Dendritic cell treated with granulocyte-macrophage colony-stimulating factor and Interleukin-4, amounts not matched to agents 40 ng/mL and 50 ng/mL, for 4 days (primary cell): Measurements from ENCODE around the gene ACACA.
"Not testable (repeated sequence)": the region's sequence is repeated elsewhere in the genome, so short reads cannot be mapped to it uniquely, and the experiment has no call there.

ENCODE experiments used
- H3K27ac Mint-ChIP-seq: one replicate; pipeline ENCODE4 v1.8.0; 2022; ENCODE audit warnings: mild to moderate bottlenecking, mixed read lengths
- H3K27me3 Mint-ChIP-seq: one replicate; pipeline ENCODE4 v1.8.0; 2022; ENCODE audit warnings: mild to moderate bottlenecking, mixed read lengths
- H3K36me3 Mint-ChIP-seq: one replicate; pipeline ENCODE4 v1.8.0; 2022; ENCODE audit warnings: low read depth, mixed read lengths
- H3K4me1 Mint-ChIP-seq: one replicate; pipeline ENCODE4 v1.8.0; 2022; ENCODE audit warnings: low read depth, mixed read lengths
- H3K4me3 Mint-ChIP-seq: one replicate; pipeline ENCODE4 v1.8.0; 2022; ENCODE audit warnings: mild to moderate bottlenecking, moderate library complexity, mixed read lengths
- H3K9me3 Mint-ChIP-seq: one replicate; pipeline ENCODE4 v1.8.0; 2022; ENCODE audit warnings: mixed read lengths
- intact Hi-C: fragments of 100-400 bp; cut with micrococcal nuclease; formaldehyde crosslinking; loops from one replicate; pipeline ENCODE4 v1.15.0; 2022

Gene ACACA

GRCh38 chr17:37170881-37171425 is 235.7 kb downstream of the ACACA start:
- Mint-ChIP-seq H3K36me3 (peaks cover 15% of the 10 kb centered on the region), H3K4me1 (no peaks in the 10 kb centered on the region), H3K27me3 (no peaks in the 10 kb centered on the region), H3K27ac (no peak overlapping the region), H3K9me3 (no peaks in the 10 kb centered on the region), H3K4me3 (no peak overlapping the region)
- intact Hi-C loops, result no loop called here

GRCh38 chr17:37168731-37169353 is 237.8 kb downstream of the ACACA start:
- no peaks in the 10 kb centered on the region for H3K27me3 Mint-ChIP-seq
- H3K27ac Mint-ChIP-seq, result no peak overlapping the region
- H3K4me3 Mint-ChIP-seq, result no peak overlapping the region
- peaks cover 2% of the 10 kb centered on the region for H3K36me3 Mint-ChIP-seq
- intact Hi-C loops, result no loop called here
- H3K9me3 Mint-ChIP-seq, result no peaks in the 10 kb centered on the region
- no peaks in the 10 kb centered on the region for H3K4me1 Mint-ChIP-seq

GRCh38 chr17:37167756-37168155 is 238.9 kb downstream of the ACACA start:
- Mint-ChIP-seq H3K36me3 (peaks cover 13% of the 10 kb centered on the region), H3K27me3 (no peaks in the 10 kb centered on the region), H3K4me3 (no peak overlapping the region), H3K4me1 (no peaks in the 10 kb centered on the region), H3K27ac (no peak overlapping the region), H3K9me3 (no peaks in the 10 kb centered on the region)
- intact Hi-C loops, result no loop called here

DNA sequence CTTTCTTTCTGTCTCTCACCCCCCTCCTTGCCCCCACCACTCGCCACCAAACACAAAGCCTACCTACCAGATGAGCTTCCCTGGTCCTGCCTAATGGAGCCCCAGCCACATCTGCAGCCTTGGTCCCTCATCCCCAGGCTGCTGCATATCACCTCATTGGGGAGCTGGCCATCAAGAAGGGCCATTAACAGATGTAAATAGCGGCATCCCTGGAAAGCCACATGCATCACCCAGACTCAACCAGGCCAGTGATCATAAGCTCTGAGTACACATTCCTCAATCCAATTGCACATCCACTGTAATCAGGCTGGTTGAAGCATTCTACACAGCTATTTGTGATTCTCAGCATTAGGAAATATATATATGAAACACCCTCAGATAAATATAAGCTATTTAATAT is 242.6 kb downstream of the ACACA start:
- Mint-ChIP-seq H3K9me3 (no peaks in the 10 kb centered on the region), H3K4me1 (peaks cover 18% of the 10 kb centered on the region), H3K4me3 (no peak overlapping the region), H3K27me3 (no peaks in the 10 kb centered on the region), H3K27ac (no peak overlapping the region), H3K36me3 (peaks cover 32% of the 10 kb centered on the region)
- intact Hi-C loops, result loop anchor here (1.0 kb wide), 1 partner anchor 8 kb away; no protein-coding TSS in a partner anchor

DNA sequence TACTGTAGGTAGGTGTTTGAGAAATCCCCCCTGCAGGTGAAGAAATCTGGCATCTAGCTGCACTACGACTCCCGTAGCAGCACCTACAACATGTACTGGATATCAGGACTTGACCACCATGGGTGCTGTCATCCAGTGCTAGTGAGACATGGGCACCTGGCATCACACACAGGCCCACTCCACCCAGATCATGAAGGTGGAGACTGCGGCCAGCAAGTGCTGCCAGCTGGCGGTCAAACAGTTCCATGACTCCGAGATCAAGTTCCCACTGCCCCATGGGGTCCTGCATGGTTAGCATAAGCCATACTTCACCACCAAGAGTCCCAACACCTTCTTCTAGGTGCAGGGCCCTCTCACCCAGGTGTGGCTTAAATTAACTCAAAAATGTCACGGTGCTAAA is 243.8 kb downstream of the ACACA start:
- Mint-ChIP-seq H3K27ac (no peak overlapping the region), H3K4me3 (no peak overlapping the region), H3K27me3 (no peaks in the 10 kb centered on the region), H3K9me3 (no peaks in the 10 kb centered on the region), H3K4me1 (peaks cover 18% of the 10 kb centered on the region), H3K36me3 (peaks cover 41% of the 10 kb centered on the region)
- intact Hi-C loops, result no loop called here

GRCh38 chr17:37160944-37161343 is 245.7 kb downstream of the ACACA start:
- H3K9me3 Mint-ChIP-seq, result no peaks in the 10 kb centered on the region
- no peak overlapping the region for H3K27ac Mint-ChIP-seq
- H3K4me3 Mint-ChIP-seq, result no peak overlapping the region
- H3K27me3 Mint-ChIP-seq, result no peaks in the 10 kb centered on the region
- intact Hi-C loops, result no loop called here
- peaks cover 18% of the 10 kb centered on the region for H3K4me1 Mint-ChIP-seq
- peaks cover 50% of the 10 kb centered on the region for H3K36me3 Mint-ChIP-seq

- no peaks in the 10 kb centered on the region for H3K27me3 Mint-ChIP-seq
- intact Hi-C loops, result no loop called here
- H3K4me1 Mint-ChIP-seq, result peaks cover 18% of the 10 kb centered on the region
- H3K27ac Mint-ChIP-seq, result no peak overlapping the region
- no peak overlapping the region for H3K4me3 Mint-ChIP-seq
- peaks cover 49% of the 10 kb centered on the region for H3K36me3 Mint-ChIP-seq
- no peaks in the 10 kb centered on the region for H3K9me3 Mint-ChIP-seq
Observed at GRCh38 chr17:37158290-37158689, 248.3 kb downstream of the ACACA start.

DNA sequence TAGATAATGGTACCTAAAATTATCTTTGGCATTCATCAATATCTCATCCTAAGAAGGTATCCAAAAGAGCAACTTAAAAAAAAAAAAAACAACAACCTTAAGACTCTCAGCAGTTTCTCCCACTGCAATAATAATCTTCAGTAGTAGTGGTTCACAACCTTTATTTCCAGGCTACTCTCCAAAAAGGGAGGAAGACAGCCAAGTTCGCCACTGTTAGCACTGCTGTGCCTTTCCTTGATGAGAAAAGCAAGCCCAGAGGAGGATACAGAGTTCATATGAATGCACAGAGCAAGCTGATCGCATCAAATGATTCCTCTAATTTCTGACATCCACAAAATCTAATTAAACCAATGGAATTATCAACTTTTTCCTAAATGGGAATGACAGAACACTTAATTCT is 258.5 kb downstream of the ACACA start:
- H3K27ac Mint-ChIP-seq, result no peak overlapping the region
- H3K4me3 Mint-ChIP-seq, result no peak overlapping the region
- intact Hi-C loops, result no loop called here

GRCh38 chr17:37147301-37147812 is 259.3 kb downstream of the ACACA start:
- Mint-ChIP-seq H3K27ac (no peak overlapping the region), H3K27me3 (no peaks in the 10 kb centered on the region), H3K9me3 (no peaks in the 10 kb centered on the region), H3K4me3 (no peak overlapping the region), H3K36me3 (peaks cover 72% of the 10 kb centered on the region), H3K4me1 (no peaks in the 10 kb centered on the region)
- intact Hi-C loops, result no loop called here

More for the DNA sequence above, 258.5 kb downstream of the ACACA start:
- H3K4me1 Mint-ChIP-seq, result no peaks in the 10 kb centered on the region
- no peaks in the 10 kb centered on the region for H3K9me3 Mint-ChIP-seq
- H3K36me3 Mint-ChIP-seq, result peaks cover 80% of the 10 kb centered on the region
- no peaks in the 10 kb centered on the region for H3K27me3 Mint-ChIP-seq

- Mint-ChIP-seq H3K9me3 (no peaks in the 10 kb centered on the region), H3K27me3 (no peaks in the 10 kb centered on the region), H3K27ac (no peak overlapping the region), H3K4me1 (no peaks in the 10 kb centered on the region), H3K36me3 (peaks cover 68% of the 10 kb centered on the region), H3K4me3 (no peak overlapping the region)
- intact Hi-C loops, result no loop called here
Observed at GRCh38 chr17:37146086-37147064, 260.3 kb downstream of the ACACA start.

GRCh38 chr17:37144075-37144701 is 262.4 kb downstream of the ACACA start:
- no peaks in the 10 kb centered on the region for H3K4me1 Mint-ChIP-seq
- H3K9me3 Mint-ChIP-seq, result no peaks in the 10 kb centered on the region
- H3K4me3 Mint-ChIP-seq, result no peak overlapping the region
- H3K27me3 Mint-ChIP-seq, result no peaks in the 10 kb centered on the region
- intact Hi-C loops, result no loop called here
- H3K36me3 Mint-ChIP-seq, result peaks cover 58% of the 10 kb centered on the region
- H3K27ac Mint-ChIP-seq, result no peak overlapping the region

DNA sequence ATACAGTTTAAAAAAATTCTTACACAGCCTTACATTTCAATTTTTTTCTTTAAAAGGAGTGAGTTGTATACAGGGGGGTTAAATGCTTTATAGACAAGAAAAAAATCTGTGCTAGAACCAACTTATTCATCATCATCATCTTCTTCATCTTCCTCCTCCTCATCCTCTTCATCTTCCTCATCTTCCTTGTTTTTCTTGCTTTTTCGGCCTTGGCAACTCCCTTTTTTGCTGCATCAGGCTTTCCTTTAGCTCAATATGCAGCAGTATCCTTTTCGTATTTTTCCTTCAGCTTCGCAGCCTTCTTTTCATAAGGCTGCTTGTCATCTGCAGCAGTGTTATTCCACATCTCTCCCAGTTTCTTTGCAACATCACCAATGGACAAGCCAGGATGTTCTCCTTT is 263.1 kb downstream of the ACACA start:
- H3K9me3 Mint-ChIP-seq, H3K4me1 Mint-ChIP-seq, H3K27me3 Mint-ChIP-seq, H3K4me3 Mint-ChIP-seq, H3K27ac Mint-ChIP-seq, intact Hi-C loops: not testable (repeated sequence)
- H3K36me3 Mint-ChIP-seq, result peaks cover 59% of the 10 kb centered on the region

DNA sequence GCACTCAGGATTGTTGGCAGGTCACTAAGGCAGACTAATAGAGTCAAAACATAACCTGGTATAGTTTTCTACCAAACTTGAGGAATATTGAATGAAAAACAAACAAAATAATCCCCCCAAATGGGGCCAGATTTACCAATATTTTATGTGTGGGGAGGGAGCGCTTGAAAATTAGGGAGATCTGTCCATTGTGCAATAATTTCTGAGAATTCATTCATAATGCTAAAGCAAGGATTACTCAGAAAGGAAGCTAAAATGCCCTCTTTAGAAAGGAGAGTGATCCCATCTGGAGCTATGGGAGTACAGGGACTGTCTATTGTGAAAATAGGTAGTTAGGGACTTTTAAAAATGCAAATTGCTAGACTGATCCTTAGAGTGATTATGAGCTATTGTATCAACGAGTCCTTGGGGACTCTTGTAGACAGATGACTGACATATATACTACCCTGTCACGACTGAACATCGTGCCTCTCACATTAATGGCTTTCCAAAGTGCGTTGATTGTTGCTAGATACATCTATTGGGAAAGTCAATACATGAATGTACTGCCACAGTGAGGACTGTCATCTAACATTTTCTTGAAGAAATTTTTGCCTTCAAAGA is 264.2 kb downstream of the ACACA start:
- Mint-ChIP-seq H3K9me3 (no peaks in the 10 kb centered on the region), H3K27me3 (no peaks in the 10 kb centered on the region), H3K36me3 (peaks cover 57% of the 10 kb centered on the region), H3K27ac (no peak overlapping the region), H3K4me3 (no peak overlapping the region), H3K4me1 (no peaks in the 10 kb centered on the region)
- intact Hi-C loops, result no loop called here
